HG03097 (cell line): ENCODE results near the gene TCTN1.
A peak's percentile ranks its signal among the peaks of the same experiment; 100 is the strongest.

Source experiments
- ATAC-seq: cut with Tn5 transposase; IDR thresholded peaks from one replicate; pipeline ENCODE4 v1.9.1; 2021; ENCODE audit not compliant: unreplicated experiment, low FRiP score

Gene TCTN1

DNA sequence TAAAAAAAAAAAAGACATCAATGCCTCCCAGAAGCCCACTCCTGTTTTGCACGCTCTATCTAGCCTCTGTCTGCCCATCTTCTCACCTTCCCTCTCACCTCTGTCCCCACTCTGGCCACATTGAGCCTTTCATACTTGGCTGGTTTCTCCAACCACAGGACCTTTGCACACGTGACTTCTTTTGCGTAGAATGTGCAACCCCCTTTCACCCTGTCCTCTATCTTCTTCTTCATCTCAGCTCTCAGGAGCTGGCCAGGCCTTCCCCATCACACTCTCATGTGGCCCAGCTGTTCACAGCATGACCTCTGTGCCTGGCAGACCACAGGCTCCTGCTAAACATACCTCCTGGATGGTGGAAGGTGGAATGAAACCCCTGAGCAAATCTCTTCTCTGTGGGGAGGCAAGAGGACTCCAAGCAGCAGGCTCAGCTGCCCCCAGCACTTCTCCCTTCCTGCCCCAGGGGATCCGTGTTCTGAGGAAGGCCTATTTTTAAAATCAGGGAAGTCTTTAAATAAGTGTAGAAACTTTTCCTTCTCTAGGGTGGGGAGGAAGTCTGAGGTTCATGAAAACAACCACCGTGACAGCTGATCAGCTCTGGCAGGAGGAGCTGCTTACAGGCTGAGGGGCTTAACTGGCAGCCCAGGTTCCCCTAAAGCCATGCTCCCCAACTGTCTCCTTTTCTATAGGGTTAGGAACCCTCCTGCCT is 63.4 kb downstream of the TCTN1 start:
- peak; percentile 71 for ATAC-seq

DNA sequence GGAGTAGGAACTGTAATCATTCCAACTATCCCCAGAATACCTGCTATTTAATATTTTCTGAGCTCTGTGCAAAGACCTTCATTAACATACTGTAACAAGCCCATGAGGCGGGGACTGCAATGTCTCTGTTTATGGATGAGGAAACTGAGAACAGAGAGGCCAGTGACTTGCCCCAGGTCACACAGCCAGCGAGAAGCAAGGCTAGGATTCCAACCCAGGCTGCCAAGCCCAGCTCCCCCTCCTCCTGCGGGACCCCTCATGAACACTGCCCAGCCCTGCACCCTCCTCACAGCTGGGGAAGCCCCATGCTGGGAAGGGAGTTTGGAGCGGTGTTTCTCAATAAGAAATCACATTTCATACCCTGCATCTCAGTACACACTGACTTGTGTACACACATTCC is 64.1 kb downstream of the TCTN1 start:
- no peak for ATAC-seq

DNA sequence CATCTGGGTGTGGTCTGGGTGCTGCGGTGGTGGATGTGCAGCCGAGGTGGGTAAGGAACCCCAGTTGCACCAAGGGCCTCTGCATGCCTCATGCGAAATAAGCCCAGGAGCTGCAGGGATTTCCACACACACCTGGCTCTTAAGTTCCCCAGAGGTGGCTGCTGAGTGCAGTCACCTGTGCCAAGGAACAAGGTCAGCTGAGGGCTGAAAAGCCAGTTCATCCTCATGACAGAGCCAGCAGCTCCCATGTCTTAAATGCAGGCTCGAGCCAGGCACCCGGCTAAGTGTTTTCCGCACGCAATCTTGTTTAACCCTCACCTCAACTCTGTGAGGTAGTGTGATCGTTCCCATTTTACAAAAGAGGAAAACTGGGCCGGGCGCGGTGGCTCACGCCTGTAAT is 65.3 kb downstream of the TCTN1 start:
- no peak for ATAC-seq

DNA sequence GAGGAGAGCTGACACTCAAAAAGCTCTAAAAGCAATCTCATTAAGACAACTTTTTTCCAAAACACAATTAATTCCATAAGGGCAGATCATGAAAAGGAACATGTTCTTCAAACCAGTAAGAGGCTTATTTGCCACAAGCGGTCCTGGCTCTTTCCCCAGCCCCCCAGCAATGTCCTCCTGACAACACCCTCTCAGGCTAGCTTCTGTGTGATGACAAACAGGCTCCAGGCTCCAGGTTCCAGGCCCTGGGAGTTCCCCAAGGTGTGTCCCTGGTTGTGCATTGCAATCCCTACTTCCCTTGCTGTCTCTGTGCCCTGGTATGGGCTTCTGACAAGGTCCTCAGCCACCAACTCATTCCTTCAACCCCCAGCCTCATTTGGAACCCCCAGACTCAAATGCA is 66.1 kb downstream of the TCTN1 start:
- ATAC-seq: no peak

DNA sequence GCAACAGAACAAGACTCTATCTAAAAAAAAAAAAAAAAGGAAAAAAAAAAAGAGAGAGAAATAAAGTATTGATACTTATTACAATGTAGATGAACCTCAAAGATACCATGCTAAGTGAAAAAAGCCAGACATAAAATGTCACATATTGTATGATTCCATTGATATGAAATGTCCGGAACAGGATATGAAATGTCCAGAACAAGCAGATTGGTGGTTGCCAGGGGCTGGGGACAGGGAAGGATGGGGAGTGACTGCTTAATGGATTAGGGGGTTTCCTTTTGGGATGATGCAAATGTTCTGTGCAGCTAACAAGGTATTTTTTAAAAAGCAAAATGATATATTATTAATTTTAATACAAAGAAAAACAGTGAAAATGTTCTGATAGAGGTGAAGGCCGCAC is 70.0 kb downstream of the TCTN1 start:
- no peak for ATAC-seq

DNA sequence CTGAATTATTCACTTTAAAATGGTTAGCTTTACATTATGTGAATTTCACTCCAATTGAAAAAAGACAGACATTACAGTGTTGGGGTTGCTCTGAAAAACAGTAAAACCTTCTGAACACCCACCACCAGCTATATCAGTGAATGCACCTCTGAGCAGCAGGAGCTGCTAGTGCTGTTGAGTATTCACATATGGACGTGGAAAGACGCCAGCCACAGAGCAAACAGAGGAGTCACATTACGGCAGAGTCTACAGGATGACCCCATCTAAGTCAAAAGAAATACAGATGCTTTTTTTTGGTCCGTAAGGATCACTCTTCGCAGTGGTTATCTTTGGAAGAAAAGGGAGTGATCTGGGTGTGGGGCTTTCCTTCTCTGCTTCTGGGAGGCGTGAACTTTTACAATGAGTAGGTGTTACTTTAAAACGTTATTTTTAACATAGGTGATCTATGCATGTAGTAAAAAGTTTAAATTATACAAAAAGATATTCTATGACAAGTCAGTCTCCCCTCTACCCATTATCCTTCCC is 70.4 kb downstream of the TCTN1 start:
- ATAC-seq: no peak

DNA sequence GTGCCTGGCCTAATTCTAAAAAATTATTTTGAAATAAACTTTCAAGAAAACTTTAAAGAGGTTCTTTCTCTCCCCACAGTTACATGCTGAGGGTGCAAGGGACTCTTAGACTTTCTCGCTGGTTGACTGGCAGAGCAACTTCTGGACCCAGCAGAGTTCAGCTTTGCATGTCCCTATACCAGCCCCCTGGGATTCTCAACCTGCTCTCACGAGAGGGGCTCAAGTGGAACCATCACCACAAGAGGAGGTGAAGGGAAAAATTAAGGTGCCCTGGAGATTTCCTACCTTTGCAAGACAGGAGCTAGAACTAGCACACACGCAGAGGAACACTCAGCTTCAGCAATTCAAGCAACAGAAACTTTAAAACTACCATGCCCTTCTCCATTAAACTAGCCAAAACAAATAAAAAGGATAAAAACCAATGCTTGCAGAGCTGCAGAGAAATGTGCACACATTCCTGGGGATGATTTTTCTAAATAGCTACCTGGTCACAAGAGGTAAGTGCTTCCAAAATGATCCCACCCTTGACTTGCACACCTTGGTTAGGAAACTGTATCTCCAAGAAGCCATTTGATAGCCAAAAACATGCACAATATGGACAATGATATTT is 72.5 kb downstream of the TCTN1 start:
- no peak for ATAC-seq

DNA sequence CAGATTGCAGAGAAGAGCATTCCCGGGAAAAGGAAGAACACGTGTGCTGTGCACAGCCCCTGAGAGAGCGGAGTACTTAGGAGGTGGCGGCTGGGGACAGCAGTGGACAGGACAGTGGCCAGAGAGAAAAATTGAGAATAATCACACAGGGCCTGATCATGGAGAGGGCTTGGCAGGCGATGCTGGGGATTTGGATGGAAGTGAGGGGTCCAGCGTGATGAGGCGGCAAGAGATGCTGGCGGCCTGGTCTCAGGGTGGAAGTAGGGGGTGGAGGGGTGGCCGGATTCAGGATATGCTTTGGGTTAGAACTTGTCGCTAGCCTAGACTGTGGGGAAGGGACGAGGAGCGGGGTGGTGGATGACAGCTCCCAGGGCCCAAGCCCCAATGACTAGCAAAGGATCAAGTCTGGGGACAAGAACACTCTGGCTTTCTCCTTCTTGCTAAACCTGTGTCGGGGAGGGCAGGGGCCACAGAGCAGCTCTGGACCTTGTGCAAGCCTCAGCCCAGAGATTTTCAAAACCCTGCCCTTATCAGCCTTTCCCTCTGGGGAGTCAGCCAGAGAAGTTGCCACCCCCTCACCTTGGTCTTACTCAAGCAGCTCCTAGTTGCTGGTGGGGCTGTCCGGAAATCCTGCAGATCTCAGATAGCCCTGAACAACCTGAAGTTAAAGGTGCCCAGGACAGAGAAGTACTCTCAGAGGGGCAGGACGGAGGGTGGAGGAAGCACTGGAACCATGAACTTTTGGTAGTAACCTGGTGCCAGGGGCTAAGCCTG is 73.7 kb downstream of the TCTN1 start:
- no peak for ATAC-seq

DNA sequence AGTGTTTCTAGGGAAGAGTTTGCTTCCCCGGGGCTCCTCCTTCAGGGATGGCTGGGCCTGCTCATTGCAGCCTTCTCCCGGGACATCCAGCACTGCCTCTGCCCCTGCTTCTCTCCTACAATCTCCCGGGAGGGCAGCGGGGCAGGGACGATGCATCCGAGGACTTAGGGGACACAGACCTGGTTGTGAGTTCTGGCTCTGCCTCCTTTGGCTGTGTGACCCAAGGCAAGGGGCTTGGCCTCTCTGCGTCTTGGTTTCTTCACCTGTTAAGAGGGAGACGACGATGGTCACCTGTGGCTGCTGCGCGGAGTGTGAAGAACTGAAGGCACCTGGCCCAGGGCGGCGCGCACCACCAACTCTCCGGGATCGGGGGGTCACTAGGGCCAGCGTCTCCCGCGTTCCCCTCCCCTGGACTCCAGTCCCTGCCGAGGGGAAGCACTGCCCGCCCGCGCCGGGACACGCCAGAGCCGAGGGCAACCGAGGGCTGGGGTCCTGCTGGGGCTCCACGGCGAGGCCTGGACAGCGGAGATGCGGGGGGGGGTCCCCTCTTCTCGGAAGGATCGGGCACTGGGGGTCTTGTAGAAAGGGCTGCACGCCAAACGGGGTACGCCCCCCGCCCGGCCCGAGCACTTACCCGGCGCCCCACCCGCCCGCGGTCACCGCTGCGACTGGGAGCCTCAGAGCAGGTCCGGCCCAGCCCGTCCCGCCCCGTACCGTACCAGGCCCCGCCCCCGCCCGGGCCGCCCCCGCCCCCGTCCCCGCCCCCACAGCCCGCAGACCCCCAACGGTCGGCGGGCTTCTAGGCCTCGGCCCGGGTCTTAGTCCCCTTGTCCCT is 74.7 kb downstream of the TCTN1 start, which contains the start of gene HVCN1:
HVCN1 (minus strand) TSS at position 670 of the 835 bp plus-strand sequence. CDS start 5,870 bp downstream, outside the sequence.
- no peak for ATAC-seq

DNA sequence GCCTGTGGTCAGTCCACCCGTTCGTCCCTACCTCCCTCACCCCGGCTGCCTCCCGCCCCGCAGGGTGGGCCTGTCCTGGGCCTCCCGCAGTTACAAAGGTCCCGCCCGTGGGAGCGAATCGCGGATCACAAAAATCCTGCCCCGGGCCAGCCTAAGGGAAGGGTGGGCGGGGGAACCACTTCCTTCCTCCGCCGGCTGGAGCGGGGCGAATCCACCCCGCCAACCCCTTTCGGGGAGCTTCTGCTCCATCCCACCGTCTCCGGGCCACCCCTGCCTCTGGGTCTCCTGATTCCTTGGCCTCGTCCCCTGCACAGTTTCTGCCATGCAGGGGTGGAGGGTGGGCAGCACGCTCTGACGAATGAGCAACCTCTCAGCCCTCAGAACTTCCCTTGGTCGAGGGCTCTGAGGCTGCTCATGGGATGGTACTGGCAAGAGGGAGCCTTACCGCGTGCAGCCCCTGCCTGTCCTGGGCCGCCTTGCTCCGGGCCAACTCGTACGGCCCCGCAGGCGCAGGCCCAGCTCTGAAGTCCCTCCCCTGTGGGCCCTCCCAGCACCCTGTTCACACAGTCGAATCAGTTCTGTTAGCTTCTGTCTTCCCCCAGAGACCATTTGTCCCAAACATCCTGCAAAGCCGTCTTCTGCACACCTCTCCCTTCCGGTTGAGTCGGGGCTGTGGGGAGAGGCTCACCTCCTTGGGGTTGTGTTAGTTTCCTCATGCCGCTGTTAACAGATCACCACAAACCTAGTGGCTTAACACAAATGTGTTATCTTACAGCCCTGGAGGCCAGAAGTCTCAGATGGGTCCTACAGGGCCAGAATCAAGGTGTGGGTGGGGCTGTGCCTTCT is 75.6 kb downstream of the TCTN1 start:
- peak; percentile 50 for ATAC-seq

DNA sequence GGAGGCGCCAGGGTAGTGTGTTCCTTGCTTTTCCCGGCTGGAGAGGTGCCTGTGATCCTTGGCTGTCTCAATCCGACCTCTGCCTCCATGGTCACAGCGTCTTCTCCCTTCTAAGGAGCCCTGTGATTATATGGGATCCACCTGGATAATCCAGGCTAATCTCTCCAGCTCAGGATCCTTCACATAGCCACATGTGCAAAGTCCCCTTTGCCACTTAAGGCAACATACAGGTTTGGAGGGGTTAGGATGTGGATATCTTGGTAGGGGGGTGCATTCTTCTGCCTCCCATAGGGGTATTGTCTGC is 76.2 kb downstream of the TCTN1 start:
- ATAC-seq: no peak

DNA sequence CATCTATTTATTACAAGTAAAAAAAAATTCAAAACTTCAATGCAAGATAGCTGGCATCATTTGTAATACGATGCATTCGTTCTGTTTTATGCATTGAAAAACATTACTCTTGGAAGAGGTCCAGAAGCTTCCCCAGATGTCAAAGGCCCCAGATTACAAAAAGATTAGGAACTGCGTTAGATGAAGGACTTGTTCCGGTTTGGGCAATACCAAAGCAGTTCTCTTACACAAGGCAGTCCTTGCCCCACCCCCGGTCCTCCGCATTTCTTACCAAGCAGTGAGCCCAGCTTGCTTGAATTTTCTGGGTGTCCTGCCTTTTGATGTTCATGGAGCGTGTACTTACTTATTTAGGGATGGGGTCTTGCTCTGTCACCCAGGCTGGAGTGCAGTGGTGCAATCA is 79.8 kb downstream of the TCTN1 start:
- no peak for ATAC-seq

DNA sequence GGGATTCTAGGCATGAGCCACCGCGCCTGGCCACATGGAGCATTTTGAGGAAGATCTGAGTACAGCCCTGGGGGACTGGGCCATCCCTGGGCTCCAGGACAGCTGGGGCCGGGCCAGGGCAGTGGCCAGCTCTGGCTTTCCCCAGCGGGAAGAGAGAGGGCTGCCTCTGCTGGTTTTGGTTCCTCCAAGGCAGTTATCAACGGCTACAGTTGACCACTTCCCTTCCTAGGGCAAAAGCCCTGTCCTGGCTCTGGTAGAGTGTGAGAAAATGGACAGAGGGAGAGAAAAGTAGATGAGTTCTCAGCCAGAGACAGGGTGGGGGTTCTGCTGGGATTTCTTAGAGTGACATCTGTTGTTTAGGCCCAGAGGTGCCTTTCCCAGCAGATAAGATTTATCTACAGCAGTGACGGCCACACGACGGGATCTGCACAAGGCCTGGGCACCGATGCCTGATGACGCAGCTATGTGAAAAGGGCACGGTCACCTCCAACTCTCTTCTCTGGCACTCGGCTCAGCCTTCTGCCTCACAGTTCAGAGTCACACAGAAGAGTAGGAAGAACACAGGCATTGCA is 80.5 kb downstream of the TCTN1 start:
- ATAC-seq: no peak

DNA sequence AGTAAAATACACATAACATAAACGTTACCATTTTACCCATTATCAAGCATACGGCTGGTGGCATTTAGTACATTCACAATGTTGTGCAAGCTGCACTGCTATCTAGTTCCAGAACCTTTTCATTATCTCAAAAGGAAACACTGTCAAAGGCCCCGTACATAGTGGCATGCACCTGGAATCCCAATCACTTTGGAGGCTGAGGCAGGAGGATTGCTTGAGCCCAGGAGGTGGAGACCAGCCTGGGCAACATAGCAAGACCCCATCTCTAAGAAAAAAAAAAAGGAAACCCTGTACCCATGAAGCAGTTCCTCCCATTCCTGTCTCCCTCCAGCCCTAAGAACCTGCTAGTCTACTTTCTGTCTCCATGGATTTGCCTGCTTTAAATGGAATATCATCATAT is 82.4 kb downstream of the TCTN1 start:
- no peak for ATAC-seq

DNA sequence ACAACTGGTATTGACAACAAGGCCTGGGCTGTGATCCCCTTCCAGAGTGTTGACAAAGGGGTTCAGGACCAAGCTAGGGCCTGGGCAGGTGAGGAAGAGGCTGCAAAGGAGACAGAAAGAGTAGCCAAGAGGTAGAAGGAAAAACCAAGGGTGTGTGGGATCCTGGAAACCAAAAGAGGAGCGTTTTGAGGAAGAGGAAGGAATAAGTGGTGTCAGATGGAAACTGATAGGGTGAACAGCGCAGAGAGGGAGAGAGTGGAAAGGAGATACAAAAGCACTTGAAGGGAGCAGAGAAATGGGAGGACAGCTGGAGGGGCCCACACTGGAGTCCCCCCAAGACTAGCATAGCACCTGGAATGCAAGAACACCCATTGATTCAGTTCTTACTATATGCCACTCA is 83.3 kb downstream of the TCTN1 start:
- no peak for ATAC-seq

DNA sequence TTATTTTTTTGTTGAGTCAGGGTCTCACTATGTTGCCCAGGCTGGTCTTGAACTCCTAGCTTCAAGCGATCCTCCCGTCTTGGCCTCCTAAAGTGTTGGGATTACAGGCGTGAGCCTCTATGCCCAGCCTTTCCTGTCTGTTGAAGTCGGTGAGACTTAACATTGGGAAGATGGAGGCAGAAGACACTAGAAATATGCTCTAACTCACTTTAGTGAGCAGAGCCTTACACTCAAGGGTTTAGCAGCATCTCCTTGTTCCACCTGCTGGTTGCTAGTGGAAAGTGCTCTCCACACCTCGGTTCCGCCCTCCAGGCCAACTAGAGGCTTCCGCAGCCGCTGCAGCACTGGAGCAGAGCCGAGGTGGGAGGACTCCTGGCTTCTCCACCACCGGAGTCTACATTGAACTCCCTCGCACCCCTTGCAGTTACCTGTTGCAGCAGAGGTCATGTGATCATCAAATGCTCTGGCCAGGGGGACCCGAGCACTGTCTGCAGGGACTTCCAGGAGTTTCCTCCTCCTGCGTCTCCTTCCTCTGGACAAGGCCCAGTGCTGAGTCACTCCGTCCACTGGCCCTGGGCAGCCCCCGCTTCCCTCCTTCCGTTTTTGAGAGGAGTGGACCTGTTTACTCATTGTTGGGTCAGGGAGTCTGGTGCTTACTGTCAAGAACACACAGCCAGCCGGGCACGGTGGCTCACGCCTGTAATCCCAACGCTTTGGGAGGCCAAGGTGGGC is 84.4 kb downstream of the TCTN1 start:
- ATAC-seq: peak; percentile 66
